HG03039 (cell line): Measurements from ENCODE around the gene COL25A1.
A peak's percentile ranks its signal among the peaks of the same experiment; 100 is the strongest.
"Not testable (repeated sequence)": the region's sequence is repeated elsewhere in the genome, so short reads cannot be mapped to it uniquely, and the experiment has no call there.

ENCODE experiments used
- ATAC-seq: cut with Tn5 transposase; IDR thresholded peaks from one replicate; pipeline ENCODE4 v1.9.1; 2021; ENCODE audit warnings: mild to moderate bottlenecking, moderate library complexity; ENCODE audit not compliant: unreplicated experiment

COL25A1 gene

DNA sequence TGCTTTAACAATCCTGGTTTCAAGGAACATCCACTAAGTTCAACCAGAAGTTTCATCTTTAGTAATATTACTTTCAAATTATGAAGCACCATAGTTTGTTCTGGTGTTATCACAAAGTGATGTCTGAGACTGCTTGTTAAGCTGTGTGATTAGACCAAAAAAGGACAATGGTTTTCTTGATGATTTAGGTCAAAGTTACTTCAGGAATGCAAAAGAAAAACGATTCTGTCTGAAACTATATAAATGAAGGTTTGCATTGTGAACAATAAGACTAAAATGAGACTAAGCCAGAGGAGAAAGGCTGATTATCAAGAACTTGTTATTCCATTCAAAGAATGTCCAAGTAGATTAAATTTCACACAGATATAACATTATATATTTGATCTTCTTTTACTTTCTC, 417.2 kb downstream of the COL25A1 start:
- ATAC-seq: no peak

DNA sequence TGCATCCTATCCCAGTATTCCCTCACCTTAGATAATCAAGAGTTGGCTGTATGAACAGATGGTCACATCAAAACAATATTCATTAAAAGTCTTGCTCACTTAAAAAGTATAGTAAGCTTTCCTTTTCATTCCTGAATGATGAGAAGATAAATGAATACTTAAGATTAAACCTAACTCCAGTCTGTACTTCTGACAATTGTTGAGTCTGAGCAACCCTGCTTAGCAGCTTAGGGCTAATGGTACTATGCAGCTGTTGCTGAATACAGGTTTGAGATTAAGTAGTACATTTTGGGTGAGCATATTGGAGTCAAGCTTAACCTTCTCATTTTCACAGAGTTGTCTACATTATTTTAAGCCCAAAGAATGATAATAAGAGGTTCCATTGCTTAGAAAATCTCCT, 417.9 kb downstream of the COL25A1 start:
- ATAC-seq: no peak

DNA sequence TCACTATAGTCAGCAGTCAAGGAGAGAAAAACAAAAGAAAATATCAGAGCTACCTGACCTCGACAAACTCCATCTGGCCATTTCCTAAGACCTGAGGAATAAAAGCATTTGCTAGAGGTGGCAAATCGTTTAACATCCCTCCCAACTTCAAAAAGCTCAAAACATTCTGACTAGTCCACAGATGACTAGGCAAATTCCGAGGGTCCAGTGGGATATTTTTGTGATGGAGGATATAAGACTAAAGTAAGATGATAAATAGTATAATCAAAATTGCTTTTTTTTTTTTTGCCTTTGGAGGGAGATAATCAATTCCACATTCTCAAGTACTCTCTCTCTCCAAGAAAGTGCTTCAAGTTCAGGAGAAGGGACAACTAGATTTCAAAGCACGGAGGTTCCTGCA, 420.5 kb downstream of the COL25A1 start:
- ATAC-seq: no peak

GRCh38 chr4:108881190-108881589, 421.3 kb downstream of the COL25A1 start:
- ATAC-seq: no peak

GRCh38 chr4:108878806-108879205, 423.7 kb downstream of the COL25A1 start:
- no peak for ATAC-seq

DNA sequence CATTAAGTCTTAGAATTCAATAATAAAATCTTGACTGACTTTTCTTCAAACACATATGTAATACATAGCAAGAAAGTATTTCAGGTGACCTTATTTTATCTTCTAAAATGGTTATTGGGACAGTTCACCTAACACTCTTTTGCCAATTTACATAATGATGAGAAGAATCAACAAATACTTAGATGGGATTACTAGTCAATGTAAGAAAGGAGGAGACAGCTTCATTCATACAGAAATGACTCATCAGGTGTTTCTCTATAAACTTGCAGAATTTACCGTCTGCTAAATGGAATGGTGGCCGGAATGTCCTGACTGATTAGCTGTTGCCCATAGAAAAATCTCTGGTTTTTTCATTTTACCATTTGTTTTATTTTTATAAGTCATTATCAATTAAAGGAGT, 424.6 kb downstream of the COL25A1 start:
- no peak for ATAC-seq

DNA sequence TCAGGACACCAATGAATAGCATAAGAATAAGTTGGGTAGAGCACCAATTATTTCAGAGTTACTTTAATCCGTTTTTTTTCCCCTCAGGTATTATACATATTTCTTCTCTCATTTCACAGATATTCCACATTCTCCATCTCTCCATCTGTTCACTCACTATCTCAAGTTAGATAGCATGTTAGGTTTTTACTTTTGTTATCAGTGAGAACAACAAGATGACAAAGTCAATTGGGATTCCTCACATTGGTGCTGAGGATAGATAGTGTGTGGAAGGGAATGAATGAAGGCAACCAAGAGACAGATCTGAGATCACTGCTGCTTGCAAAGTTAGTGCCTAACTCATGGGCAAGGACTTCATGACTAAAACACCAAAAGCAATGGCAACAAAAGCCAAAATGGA, 427.7 kb downstream of the COL25A1 start:
- ATAC-seq: no peak

GRCh38 chr4:108869970-108870369, 432.5 kb downstream of the COL25A1 start:
- ATAC-seq: not testable (repeated sequence)

- ATAC-seq: no peak
These were observed 433.7 kb downstream of the COL25A1 start for GRCh38 chr4:108868606-108869227.

DNA sequence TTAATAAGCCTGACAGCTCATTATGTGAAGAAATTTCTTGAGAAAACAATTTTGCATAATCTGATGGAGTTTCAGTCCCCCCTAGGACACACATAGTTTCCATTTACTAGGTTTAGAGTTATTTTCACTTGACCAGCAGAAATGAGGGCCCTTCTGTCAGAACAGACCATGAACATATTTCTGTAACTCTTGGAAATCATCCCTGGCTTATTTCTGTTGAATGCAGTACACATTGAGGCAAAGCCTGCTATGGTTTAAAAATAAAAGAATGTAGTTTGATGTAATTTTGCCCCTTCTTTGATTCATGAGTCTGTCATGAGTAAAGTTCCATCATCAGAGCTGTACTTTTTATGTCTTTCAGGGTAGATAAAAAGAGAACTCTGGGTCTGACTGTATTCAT, 435.0 kb downstream of the COL25A1 start:
- no peak for ATAC-seq

- ATAC-seq: no peak
These were observed 441.1 kb downstream of the COL25A1 start for GRCh38 chr4:108861334-108861733.

- ATAC-seq: no peak
These were observed 447.7 kb downstream of the COL25A1 start for GRCh38 chr4:108854786-108855185.

- no peak for ATAC-seq
These were observed 449.8 kb downstream of the COL25A1 start for GRCh38 chr4:108852691-108853090.

DNA sequence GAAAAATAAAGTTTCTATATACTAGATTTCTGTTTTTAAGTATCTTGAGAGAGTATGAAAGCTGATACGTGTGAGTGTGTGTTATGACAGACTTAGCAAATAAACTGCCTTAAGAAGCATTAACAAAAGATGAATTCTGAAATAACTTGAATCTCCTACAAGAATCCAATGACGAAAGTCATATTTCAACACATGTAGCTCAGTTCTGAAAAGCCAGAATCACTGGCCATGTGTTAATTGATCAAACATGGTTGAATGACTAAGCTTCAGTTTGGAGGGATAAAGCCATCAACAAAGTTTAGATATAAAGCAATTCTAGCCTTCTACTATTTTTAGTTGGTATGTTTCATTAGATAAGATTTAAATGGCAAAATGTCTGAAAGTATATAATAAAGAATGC, 451.1 kb downstream of the COL25A1 start:
- no peak for ATAC-seq

- ATAC-seq: no peak
These were observed 452.2 kb downstream of the COL25A1 start for GRCh38 chr4:108850219-108850649.

- ATAC-seq: peak; percentile 82
These were observed 452.8 kb downstream of the COL25A1 start for GRCh38 chr4:108849611-108850168.

DNA sequence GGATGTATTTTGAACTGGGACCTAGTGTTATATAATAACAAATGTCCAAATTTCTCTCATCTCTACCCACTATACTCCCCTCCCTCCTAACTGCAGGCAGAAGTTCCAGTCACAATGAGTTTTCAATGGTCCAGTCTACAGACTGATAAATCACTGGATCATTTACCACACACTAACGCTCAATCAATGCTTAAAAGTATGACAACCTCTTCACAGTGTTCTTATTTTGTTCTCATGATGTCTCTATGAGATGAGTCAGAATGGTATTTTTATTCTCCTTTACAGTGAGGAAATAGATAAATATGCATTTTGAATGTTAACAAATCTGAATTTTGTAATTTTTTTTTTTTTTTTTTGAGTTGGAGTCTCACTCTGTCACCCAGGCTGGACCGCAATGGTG, 455.9 kb downstream of the COL25A1 start:
- ATAC-seq: no peak

DNA sequence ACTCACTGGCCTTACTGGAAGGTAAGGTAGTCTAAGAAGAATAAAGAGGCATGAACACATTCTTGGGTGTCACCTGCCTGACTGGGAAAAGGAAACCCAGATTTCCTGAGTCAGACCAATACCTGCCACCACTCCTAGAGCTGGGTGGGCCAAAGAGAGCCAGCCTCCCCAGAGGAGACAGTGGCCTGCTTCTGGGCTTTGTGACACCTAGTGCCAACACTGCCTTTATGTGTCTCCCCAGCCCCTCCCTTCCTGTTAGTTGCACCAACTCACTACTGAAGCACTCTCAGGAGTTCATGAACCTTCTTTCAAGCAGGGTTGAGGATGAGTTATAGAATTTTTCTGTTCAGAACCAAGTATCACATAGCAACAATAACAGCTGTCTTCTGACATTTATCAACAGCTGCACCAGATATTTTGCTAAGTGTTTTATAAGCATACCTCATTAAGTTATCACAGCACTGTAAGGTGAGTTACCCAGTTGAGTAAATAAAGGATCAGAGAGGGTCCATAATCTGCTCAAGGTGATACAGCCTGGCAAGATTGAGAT, 462.0 kb downstream of the COL25A1 start:
- no peak for ATAC-seq

DNA sequence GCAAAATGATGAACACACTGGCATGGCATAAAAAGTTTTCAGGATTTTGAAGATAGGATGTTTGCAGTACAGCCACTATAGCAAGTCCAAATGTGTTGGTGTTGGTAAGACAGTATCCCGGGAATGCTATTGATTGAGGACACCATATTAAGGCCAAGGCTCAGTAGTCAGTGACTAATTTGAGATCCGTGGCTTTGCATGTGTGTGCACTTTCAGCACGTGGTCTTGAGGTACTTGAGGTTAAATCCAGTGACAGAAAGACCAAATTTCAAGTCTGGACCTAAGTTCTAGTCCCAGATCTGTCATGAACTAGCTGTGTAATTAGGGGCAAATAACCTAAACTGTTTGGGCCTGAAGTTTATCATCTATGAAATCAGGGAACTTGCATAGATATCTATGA, 463.1 kb downstream of the COL25A1 start:
- no peak for ATAC-seq

DNA sequence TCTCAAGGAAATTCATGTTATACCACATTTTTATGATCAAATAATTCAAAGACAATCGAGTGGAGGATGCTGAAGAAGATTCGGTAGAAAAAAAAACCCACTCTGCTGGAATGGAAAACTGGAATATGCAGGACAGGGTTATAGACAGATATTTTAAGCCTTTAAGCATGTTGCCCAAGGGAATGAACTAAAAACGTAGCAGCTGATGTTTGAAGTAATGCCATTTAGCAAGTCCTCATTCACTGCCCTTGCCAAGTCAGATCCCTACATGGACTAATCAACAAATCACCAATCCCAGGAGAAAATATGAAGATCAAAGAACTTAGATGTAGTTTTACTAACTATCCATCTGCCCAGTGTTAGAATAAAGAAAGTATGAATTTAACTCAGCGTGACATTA, 464.0 kb downstream of the COL25A1 start:
- ATAC-seq: no peak

- ATAC-seq: no peak
These were observed 467.5 kb downstream of the COL25A1 start for GRCh38 chr4:108834835-108835384.

- no peak for ATAC-seq
These were observed 468.2 kb downstream of the COL25A1 start for GRCh38 chr4:108834166-108834834.
